ENCODE measurements around the gene PPP2R2C.

PPP2R2C gene

GRCh38 chr4:6446130-6446482 lies 26.3 kb downstream of the PPP2R2C start:
- no peak overlapping the region for H3K9ac ChIP-seq
- H3K4me2 ChIP-seq: no peak overlapping the region
- H3K27ac ChIP-seq: no peak overlapping the region
- no peak for TF ChIP-seq CTCF (conservative IDR thresholded peaks at IDR 0.05; ENCODE audit: low read depth, low read length)
- H3K4me3 ChIP-seq (IDR thresholded peaks at IDR 0.05; ENCODE audit: insufficient read depth, low read depth, low read length): no peak overlapping the region
- H4K20me1 ChIP-seq (ENCODE audit: insufficient read depth): no peaks in the 10 kb centered on the region
- H3K36me3 ChIP-seq (ENCODE audit: insufficient read depth): no peaks in the 10 kb centered on the region
- H3K79me2 ChIP-seq (ENCODE audit: insufficient read depth, low read depth): no peaks in the 10 kb centered on the region
- H2AFZ ChIP-seq (ENCODE audit: low read depth): no peak overlapping the region
- H3K27me3 ChIP-seq (ENCODE audit: insufficient read depth, low read depth): peaks cover 13% of the 10 kb centered on the region; the same call in 1 of the 2 replicates
- no peaks in the 10 kb centered on the region for H3K4me1 ChIP-seq (ENCODE audit: low read depth, poor library complexity, severe bottlenecking)

GRCh38 chr4:6445403-6446129 lies 26.8 kb downstream of the PPP2R2C start:
- no peaks in the 10 kb centered on the region for H3K79me2 ChIP-seq (ENCODE audit: insufficient read depth, low read depth)
- H3K27ac ChIP-seq: no peak overlapping the region
- TF ChIP-seq CTCF (conservative IDR thresholded peaks at IDR 0.05; ENCODE audit: low read depth, low read length): no peak
- no peak overlapping the region for H2AFZ ChIP-seq (ENCODE audit: low read depth)
- no peak overlapping the region for H3K4me2 ChIP-seq
- H3K36me3 ChIP-seq (ENCODE audit: insufficient read depth): no peaks in the 10 kb centered on the region
- no peaks in the 10 kb centered on the region for H4K20me1 ChIP-seq (ENCODE audit: insufficient read depth)
- no peak overlapping the region for H3K9ac ChIP-seq
- H3K4me3 ChIP-seq (IDR thresholded peaks at IDR 0.05; ENCODE audit: insufficient read depth, low read depth, low read length): no peak overlapping the region
- H3K4me1 ChIP-seq (ENCODE audit: low read depth, poor library complexity, severe bottlenecking): no peaks in the 10 kb centered on the region
- H3K27me3 ChIP-seq (ENCODE audit: insufficient read depth, low read depth): peaks cover 12% of the 10 kb centered on the region; the same call in 1 of the 2 replicates

GRCh38 chr4:6444582-6444981 lies 27.8 kb downstream of the PPP2R2C start:
- Histone ChIP-seq H3K27ac (no peak overlapping the region), H3K27me3 (ENCODE audit: insufficient read depth, low read depth) (peaks cover 7% of the 10 kb centered on the region; the same call in 1 of the 2 replicates), H3K79me2 (ENCODE audit: insufficient read depth, low read depth) (no peaks in the 10 kb centered on the region), H3K9ac (no peak overlapping the region), H3K4me2 (no peak overlapping the region), H4K20me1 (ENCODE audit: insufficient read depth) (no peaks in the 10 kb centered on the region), H3K36me3 (ENCODE audit: insufficient read depth) (no peaks in the 10 kb centered on the region), H3K4me3 (IDR thresholded peaks at IDR 0.05; ENCODE audit: insufficient read depth, low read depth, low read length) (no peak overlapping the region), H2AFZ (ENCODE audit: low read depth) (no peak overlapping the region), H3K4me1 (ENCODE audit: low read depth, poor library complexity, severe bottlenecking) (no peaks in the 10 kb centered on the region)
- no peak for TF ChIP-seq CTCF (conservative IDR thresholded peaks at IDR 0.05; ENCODE audit: low read depth, low read length)

GRCh38 chr4:6443035-6444023 lies 29.1 kb downstream of the PPP2R2C start:
- H3K27ac ChIP-seq: no peak overlapping the region
- H3K36me3 ChIP-seq (ENCODE audit: insufficient read depth): no peaks in the 10 kb centered on the region
- H3K79me2 ChIP-seq (ENCODE audit: insufficient read depth, low read depth): no peaks in the 10 kb centered on the region
- no peak overlapping the region for H3K9ac ChIP-seq
- H3K4me2 ChIP-seq: no peak overlapping the region
- no peak overlapping the region for H2AFZ ChIP-seq (ENCODE audit: low read depth)
- no peaks in the 10 kb centered on the region for H4K20me1 ChIP-seq (ENCODE audit: insufficient read depth)
- peaks cover 7% of the 10 kb centered on the region; the same call in 1 of the 2 replicates for H3K27me3 ChIP-seq (ENCODE audit: insufficient read depth, low read depth)
- TF ChIP-seq CTCF (conservative IDR thresholded peaks at IDR 0.05; ENCODE audit: low read depth, low read length): no peak
- no peak overlapping the region for H3K4me3 ChIP-seq (IDR thresholded peaks at IDR 0.05; ENCODE audit: insufficient read depth, low read depth, low read length)
- H3K4me1 ChIP-seq (ENCODE audit: low read depth, poor library complexity, severe bottlenecking): no peaks in the 10 kb centered on the region
